K562 (cell line): ENCODE measurements around the gene VMP1. TPM values are rescaled to one million over a fixed set of nuclear protein-coding genes. Genes with fewer than 3 reads are reported as not detected.

Source experiments
- ARID3A ChIP-seq: IDR thresholded peaks from 2 replicates; pipeline ENCODE4 v1.6.1; 2012; ENCODE audit warnings: low read depth, low read length, improper control_type of control experiment, borderline replicate concordance
- MEF2D ChIP-seq: conservative IDR thresholded peaks from 2 replicates; pipeline ENCODE4 v1.6.1; 2016; ENCODE audit warnings: low read depth, missing genetic modification characterization, missing compliant biosample characterization
- PTRF ChIP-seq: fragments of 450-650 bp; IDR thresholded peaks from 2 replicates; pipeline ENCODE4 v1.6.1; 2016; ENCODE audit warnings: mild to moderate bottlenecking, missing genetic modification characterization, missing compliant biosample characterization
- RB1 ChIP-seq: fragments of 450-650 bp; IDR thresholded peaks from 2 replicates; pipeline ENCODE4 v1.6.1; 2017; ENCODE audit warnings: low read depth, mild to moderate bottlenecking
- SRSF1 ChIP-seq: fragments of 200-400 bp; formaldehyde crosslinking; IDR thresholded peaks from 2 replicates; pipeline ENCODE4 v1.6.1; 2017; ENCODE audit warnings: mild to moderate bottlenecking, low read depth, low read length, moderate library complexity
- ZBTB26 ChIP-seq: fragments of 450-650 bp; formaldehyde crosslinking; IDR thresholded peaks from 2 replicates; pipeline ENCODE4 v1.4.0; 2022; ENCODE audit warnings: missing genetic modification characterization
- ZFP1 ChIP-seq: fragments of 450-650 bp; formaldehyde crosslinking; IDR thresholded peaks from 2 replicates; pipeline ENCODE4 v1.4.0; 2020; ENCODE audit warnings: mild to moderate bottlenecking, mixed read lengths
- ZKSCAN1 ChIP-seq: fragments of 150-350 bp; IDR thresholded peaks from 2 replicates; pipeline ENCODE4 v1.6.1; 2016; ENCODE audit warnings: low read depth, low read length
- ZNF124 ChIP-seq: sonication (generic); formaldehyde crosslinking; IDR thresholded peaks from 2 replicates; pipeline ENCODE4 v1.8.1; 2022; ENCODE audit warnings: missing genetic modification reagents
- ZNF174 ChIP-seq: fragments of 250-450 bp; sonication (Bioruptor Pico); IDR thresholded peaks from 2 replicates; pipeline ENCODE4 v1.4.0; 2020; ENCODE audit warnings: mild to moderate bottlenecking
- ZNF316 ChIP-seq: fragments of 450-650 bp; IDR thresholded peaks from 2 replicates; pipeline ENCODE4 v1.6.1; 2016
- polyA plus RNA-seq, 8 experiments: library from polyadenylated mRNA; depleted of rRNA in 4 of 8; stranded (reverse) in 5 of 8; unstranded in 3 of 8; fragments of >200 nt; fragmentation: Nextera tagmentation in 2 of 8; fragmentation: Illumina TruSeq in 1 of 8; extraction: Ambion mirVana in 2 of 8; extraction: Trizol in 1 of 8; gene quantifications; 2 replicates each; pipeline versions ENCODE4 v1.2.1 to v1.2.3, GENCODE V29; 2011 to 2014; ENCODE audit warnings: inconsistent platforms in 1 of 8, missing spikeins in 1 of 8
- total RNA-seq, 7 experiments: library from RNA; depleted of rRNA in 6 of 7; stranded (reverse); fragments of >200 nt in 6 of 7; fragmentation: Illumina TruSeq in 2 of 7; extraction: Trizol in 2 of 7; gene quantifications; 2 replicates each; pipeline versions ENCODE4 v1.2.1 to v1.2.3, GENCODE V29; 2011 to 2021; ENCODE audit warnings: low replicate concordance in 1 of 7
- TF ChIP-seq, protein P1 (sequence below): fragments of 450-650 bp; IDR thresholded peaks from 2 replicates; pipeline ENCODE4 v1.7.1; 2018; ENCODE audit warnings: mild to moderate bottlenecking, low read depth; ENCODE audit not compliant: partially characterized antibody
- TF ChIP-seq, protein P2 (sequence below), 2 experiments: IDR thresholded peaks in 1 of 2; conservative IDR thresholded peaks in 1 of 2; 2 replicates each; pipeline ENCODE4 v1.6.1; 2016; ENCODE audit warnings: low read depth in 2 of 2, mild to moderate bottlenecking in 1 of 2, missing compliant biosample characterization in 1 of 2, missing genetic modification characterization in 1 of 2, moderate library complexity in 1 of 2

Gene VMP1
- total and polyA plus RNA-seq, 9 of the 15 experiments (the other 6 are each of a cell fraction or from before 2014, with no cell fraction given) = 123 to 304 (median 151) TPM

DNA sequence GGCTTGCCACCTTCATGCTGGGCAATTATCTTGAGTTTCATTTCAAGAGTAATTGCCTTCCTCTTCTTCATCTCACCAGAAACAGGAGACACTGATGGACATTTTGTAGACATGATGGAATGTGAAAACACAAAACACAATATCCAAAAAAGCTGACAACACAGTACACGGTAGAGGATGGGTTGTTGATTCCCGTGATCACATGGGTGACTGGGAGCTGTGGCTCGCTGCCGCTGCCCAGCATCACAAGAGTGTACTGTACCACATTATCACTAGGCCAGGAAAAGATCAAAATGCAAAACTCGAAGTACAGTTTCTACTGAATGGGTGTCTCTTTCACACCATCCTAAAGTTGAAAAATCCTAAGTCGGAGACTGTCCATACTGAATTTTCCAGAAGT lies 7.7 kb upstream of the VMP1 start (continued):
- TF ChIP-seq, protein P1, sequence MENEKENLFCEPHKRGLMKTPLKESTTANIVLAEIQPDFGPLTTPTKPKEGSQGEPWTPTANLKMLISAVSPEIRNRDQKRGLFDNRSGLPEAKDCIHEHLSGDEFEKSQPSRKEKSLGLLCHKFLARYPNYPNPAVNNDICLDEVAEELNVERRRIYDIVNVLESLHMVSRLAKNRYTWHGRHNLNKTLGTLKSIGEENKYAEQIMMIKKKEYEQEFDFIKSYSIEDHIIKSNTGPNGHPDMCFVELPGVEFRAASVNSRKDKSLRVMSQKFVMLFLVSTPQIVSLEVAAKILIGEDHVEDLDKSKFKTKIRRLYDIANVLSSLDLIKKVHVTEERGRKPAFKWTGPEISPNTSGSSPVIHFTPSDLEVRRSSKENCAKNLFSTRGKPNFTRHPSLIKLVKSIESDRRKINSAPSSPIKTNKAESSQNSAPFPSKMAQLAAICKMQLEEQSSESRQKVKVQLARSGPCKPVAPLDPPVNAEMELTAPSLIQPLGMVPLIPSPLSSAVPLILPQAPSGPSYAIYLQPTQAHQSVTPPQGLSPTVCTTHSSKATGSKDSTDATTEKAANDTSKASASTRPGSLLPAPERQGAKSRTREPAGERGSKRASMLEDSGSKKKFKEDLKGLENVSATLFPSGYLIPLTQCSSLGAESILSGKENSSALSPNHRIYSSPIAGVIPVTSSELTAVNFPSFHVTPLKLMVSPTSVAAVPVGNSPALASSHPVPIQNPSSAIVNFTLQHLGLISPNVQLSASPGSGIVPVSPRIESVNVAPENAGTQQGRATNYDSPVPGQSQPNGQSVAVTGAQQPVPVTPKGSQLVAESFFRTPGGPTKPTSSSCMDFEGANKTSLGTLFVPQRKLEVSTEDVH = no peak
- TF ChIP-seq MEF2D = no peak
- no peak for TF ChIP-seq SRSF1
- TF ChIP-seq ZNF316 = peak; percentile 24; the same call in 1 of the 2 replicates
- TF ChIP-seq ZBTB26 (CRISPR knock-in tag) = no peak
- TF ChIP-seq PTRF (tag) = no peak
- TF ChIP-seq ARID3A = no peak
- no peak for TF ChIP-seq RB1
- no peak for TF ChIP-seq ZNF174 (CRISPR knock-in tag)
- TF ChIP-seq ZFP1 = no peak
- no peak for TF ChIP-seq ZNF124 (CRISPR knock-in tag)
- TF ChIP-seq ZKSCAN1 = no peak
- TF ChIP-seq, protein P2, sequence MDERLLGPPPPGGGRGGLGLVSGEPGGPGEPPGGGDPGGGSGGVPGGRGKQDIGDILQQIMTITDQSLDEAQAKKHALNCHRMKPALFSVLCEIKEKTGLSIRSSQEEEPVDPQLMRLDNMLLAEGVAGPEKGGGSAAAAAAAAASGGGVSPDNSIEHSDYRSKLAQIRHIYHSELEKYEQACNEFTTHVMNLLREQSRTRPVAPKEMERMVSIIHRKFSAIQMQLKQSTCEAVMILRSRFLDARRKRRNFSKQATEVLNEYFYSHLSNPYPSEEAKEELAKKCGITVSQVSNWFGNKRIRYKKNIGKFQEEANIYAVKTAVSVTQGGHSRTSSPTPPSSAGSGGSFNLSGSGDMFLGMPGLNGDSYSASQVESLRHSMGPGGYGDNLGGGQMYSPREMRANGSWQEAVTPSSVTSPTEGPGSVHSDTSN (CRISPR knock-in tag; IDR thresholded peaks at IDR 0.05; ENCODE audit: low read depth) = no peak
- TF ChIP-seq, protein P2 (tag; conservative IDR thresholded peaks at IDR 0.05; ENCODE audit: low read depth) = no peak
